GM19193 (cell line): ENCODE measurements around the gene ARHGAP19.

Experiments used
- POLR2A ChIP-seq: IDR thresholded peaks from 4 replicates; pipeline ENCODE4 v1.6.1; 2011; ENCODE audit not compliant: insufficient read depth, insufficient read length; ENCODE audit errors: extremely low read depth

ARHGAP19 gene

GRCh38 chr10:97307866-97308780, 15.7 kb upstream of the ARHGAP19 start:
- no peak for TF ChIP-seq POLR2A

- TF ChIP-seq POLR2A: no peak
These were observed 15.0 kb upstream of the ARHGAP19 start for GRCh38 chr10:97307441-97307840.

- TF ChIP-seq POLR2A: no peak
These were observed 9.8 kb upstream of the ARHGAP19 start for GRCh38 chr10:97302088-97302791.

GRCh38 chr10:97300980-97301379, 8.5 kb upstream of the ARHGAP19 start:
- TF ChIP-seq POLR2A: no peak

GRCh38 chr10:97298223-97298571, 5.8 kb upstream of the ARHGAP19 start:
- TF ChIP-seq POLR2A: no peak

- TF ChIP-seq POLR2A: no peak
These were observed 5.3 kb upstream of the ARHGAP19 start for GRCh38 chr10:97297556-97298222.

GRCh38 chr10:97292862-97293198, 393 bp upstream of the ARHGAP19 start:
- TF ChIP-seq POLR2A: no peak

GRCh38 chr10:97291357-97292096, 910 bp downstream of the ARHGAP19 start:
- TF ChIP-seq POLR2A: no peak

GRCh38 chr10:97280783-97281182, 11.7 kb downstream of the ARHGAP19 start:
- no peak for TF ChIP-seq POLR2A

- TF ChIP-seq POLR2A: no peak
These were observed 13.2 kb downstream of the ARHGAP19 start for GRCh38 chr10:97279121-97279815.

- TF ChIP-seq POLR2A: no peak
These were observed 13.9 kb downstream of the ARHGAP19 start for GRCh38 chr10:97278491-97278989.

GRCh38 chr10:97277551-97277950, 14.9 kb downstream of the ARHGAP19 start:
- TF ChIP-seq POLR2A: no peak

- no peak for TF ChIP-seq POLR2A
These were observed 17.6 kb downstream of the ARHGAP19 start for GRCh38 chr10:97274828-97275227.

- no peak for TF ChIP-seq POLR2A
These were observed 18.7 kb downstream of the ARHGAP19 start for GRCh38 chr10:97273700-97274099.

- no peak for TF ChIP-seq POLR2A
These were observed 21.8 kb downstream of the ARHGAP19 start for GRCh38 chr10:97270523-97271154.

GRCh38 chr10:97267671-97268070, 24.8 kb downstream of the ARHGAP19 start:
- no peak for TF ChIP-seq POLR2A
